HEK293 (cell line): ENCODE results near the gene CSPG4.

Experiments
- HOXC10 ChIP-seq: sonication (generic); formaldehyde crosslinking; IDR thresholded peaks from 2 replicates; pipeline ENCODE4 v1.8.1; 2023; ENCODE audit warnings: mild to moderate bottlenecking, missing genetic modification reagents
- KLF1 ChIP-seq: fragments of 450-650 bp; formaldehyde crosslinking; IDR thresholded peaks from 2 replicates; pipeline ENCODE4 v1.5.1; 2016; ENCODE audit warnings: missing biosample characterization, missing genetic modification characterization
- PATZ1 ChIP-seq: fragments of 450-650 bp; formaldehyde crosslinking; IDR thresholded peaks from 2 replicates; pipeline ENCODE4 v1.5.1; 2016; ENCODE audit warnings: missing biosample characterization, missing genetic modification characterization
- ZFP69B ChIP-seq: fragments of 450-650 bp; formaldehyde crosslinking; IDR thresholded peaks from 2 replicates; pipeline ENCODE4 v1.5.1; 2016; ENCODE audit warnings: missing biosample characterization, missing genetic modification characterization
- ZNF121 ChIP-seq: fragments of 450-650 bp; formaldehyde crosslinking; IDR thresholded peaks from 2 replicates; pipeline ENCODE4 v1.5.1; 2016; ENCODE audit warnings: missing biosample characterization, missing genetic modification characterization
- ZNF223 ChIP-seq: fragments of 450-650 bp; formaldehyde crosslinking; IDR thresholded peaks from 2 replicates; pipeline ENCODE4 v1.5.1; 2016; ENCODE audit warnings: missing biosample characterization, missing genetic modification characterization
- ZNF501 ChIP-seq: fragments of 450-650 bp; formaldehyde crosslinking; IDR thresholded peaks from 2 replicates; pipeline ENCODE4 v1.5.1; 2016; ENCODE audit warnings: missing biosample characterization, missing genetic modification characterization
- ZNF561 ChIP-seq: fragments of 450-650 bp; IDR thresholded peaks from 2 replicates; pipeline ENCODE4 v1.5.1; 2018; ENCODE audit warnings: missing biosample characterization, missing genetic modification characterization, borderline replicate concordance
- TF ChIP-seq, protein P1 (sequence below): fragments of 450-650 bp; formaldehyde crosslinking; IDR thresholded peaks from 2 replicates; pipeline ENCODE4 v1.5.1; 2016; ENCODE audit warnings: missing biosample characterization, missing genetic modification characterization
- TF ChIP-seq, protein P2 (sequence below): fragments of 450-650 bp; formaldehyde crosslinking; IDR thresholded peaks from 2 replicates; pipeline ENCODE4 v1.5.1; 2016; ENCODE audit warnings: missing biosample characterization, missing genetic modification characterization

DNA sequence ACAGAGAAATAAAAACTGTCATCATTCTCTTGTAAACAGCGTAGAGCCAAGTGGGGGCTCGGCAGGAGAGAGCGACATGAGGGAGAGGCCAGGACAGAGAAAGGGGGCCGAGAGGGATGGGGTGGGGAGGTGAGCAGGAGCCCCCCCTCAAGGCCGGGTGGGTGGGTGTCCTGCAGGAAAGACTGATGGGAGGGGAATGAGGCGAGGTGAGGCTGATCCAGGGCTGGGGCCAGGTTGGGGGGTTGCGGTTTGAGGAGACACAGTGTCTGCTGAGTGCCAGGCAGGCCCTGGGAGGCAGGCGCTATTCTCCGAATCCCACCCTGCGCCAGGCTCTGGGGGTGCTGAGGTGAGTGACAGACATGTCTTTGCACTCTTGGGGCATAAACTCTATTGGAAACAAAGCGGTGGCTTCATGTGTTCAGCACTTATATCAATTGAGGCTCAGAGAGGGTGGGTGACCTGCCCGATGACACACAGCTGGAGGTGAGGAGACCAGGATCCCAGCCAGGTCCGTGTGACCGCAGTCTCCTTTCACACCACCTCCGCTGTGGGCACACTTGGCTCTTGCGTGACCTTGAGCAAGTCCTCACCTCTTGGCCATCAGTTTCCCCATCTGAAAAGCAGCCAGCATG lies 19.6 kb upstream of the CSPG4 start:
- no peak for TF ChIP-seq ZNF121
- TF ChIP-seq PATZ1, result no peak
- no peak for TF ChIP-seq KLF1 (tag by site-specific recombination)
- TF ChIP-seq ZNF561, result no peak
- TF ChIP-seq, protein P1, sequence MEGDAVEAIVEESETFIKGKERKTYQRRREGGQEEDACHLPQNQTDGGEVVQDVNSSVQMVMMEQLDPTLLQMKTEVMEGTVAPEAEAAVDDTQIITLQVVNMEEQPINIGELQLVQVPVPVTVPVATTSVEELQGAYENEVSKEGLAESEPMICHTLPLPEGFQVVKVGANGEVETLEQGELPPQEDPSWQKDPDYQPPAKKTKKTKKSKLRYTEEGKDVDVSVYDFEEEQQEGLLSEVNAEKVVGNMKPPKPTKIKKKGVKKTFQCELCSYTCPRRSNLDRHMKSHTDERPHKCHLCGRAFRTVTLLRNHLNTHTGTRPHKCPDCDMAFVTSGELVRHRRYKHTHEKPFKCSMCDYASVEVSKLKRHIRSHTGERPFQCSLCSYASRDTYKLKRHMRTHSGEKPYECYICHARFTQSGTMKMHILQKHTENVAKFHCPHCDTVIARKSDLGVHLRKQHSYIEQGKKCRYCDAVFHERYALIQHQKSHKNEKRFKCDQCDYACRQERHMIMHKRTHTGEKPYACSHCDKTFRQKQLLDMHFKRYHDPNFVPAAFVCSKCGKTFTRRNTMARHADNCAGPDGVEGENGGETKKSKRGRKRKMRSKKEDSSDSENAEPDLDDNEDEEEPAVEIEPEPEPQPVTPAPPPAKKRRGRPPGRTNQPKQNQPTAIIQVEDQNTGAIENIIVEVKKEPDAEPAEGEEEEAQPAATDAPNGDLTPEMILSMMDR (tag by site-specific recombination), result no peak
- no peak for TF ChIP-seq ZNF501 (tag by site-specific recombination)
- TF ChIP-seq ZFP69B (tag by site-specific recombination), result no peak
- TF ChIP-seq HOXC10 (CRISPR knock-in tag), result no peak
- no peak for TF ChIP-seq ZNF223 (tag by site-specific recombination)
- TF ChIP-seq, protein P2, sequence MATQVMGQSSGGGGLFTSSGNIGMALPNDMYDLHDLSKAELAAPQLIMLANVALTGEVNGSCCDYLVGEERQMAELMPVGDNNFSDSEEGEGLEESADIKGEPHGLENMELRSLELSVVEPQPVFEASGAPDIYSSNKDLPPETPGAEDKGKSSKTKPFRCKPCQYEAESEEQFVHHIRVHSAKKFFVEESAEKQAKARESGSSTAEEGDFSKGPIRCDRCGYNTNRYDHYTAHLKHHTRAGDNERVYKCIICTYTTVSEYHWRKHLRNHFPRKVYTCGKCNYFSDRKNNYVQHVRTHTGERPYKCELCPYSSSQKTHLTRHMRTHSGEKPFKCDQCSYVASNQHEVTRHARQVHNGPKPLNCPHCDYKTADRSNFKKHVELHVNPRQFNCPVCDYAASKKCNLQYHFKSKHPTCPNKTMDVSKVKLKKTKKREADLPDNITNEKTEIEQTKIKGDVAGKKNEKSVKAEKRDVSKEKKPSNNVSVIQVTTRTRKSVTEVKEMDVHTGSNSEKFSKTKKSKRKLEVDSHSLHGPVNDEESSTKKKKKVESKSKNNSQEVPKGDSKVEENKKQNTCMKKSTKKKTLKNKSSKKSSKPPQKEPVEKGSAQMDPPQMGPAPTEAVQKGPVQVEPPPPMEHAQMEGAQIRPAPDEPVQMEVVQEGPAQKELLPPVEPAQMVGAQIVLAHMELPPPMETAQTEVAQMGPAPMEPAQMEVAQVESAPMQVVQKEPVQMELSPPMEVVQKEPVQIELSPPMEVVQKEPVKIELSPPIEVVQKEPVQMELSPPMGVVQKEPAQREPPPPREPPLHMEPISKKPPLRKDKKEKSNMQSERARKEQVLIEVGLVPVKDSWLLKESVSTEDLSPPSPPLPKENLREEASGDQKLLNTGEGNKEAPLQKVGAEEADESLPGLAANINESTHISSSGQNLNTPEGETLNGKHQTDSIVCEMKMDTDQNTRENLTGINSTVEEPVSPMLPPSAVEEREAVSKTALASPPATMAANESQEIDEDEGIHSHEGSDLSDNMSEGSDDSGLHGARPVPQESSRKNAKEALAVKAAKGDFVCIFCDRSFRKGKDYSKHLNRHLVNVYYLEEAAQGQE (tag by site-specific recombination), result no peak
